Measurements from ENCODE around the gene DPH2.

Gene DPH2

DNA sequence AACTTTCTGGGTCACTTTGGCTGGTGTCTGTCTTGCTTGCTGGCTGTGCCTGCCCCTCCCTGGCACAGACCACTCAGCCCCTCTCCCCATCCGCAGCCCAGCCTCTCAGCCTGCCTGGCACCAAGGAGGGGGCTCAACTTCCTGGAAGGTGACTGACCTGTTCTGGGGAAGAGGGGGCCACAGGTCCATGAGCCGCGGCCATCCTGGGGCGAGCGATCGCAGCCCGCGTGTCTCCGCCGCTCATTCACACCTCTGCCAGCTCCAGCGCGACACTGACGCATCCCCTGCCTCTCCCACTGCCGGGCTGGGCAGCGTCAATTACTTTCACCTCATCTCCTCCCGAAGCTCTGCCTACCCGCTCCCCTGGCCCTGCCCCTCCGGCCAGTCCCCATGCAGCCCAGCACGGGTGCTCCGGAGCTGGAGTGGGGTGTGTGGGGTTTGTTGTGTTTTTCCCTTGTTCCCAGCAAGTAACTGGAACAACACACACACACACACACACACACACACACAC is 47.1 kb downstream of the DPH2 start:
- no peak overlapping the region for H2AFZ ChIP-seq (ENCODE audit: insufficient read depth, low read length, poor library complexity)
- peaks cover 7% of the 10 kb centered on the region for H3K9me3 ChIP-seq (ENCODE audit: insufficient read depth, low read depth, low read length)
- no peak overlapping the region for H3K4ac ChIP-seq (ENCODE audit: low read depth, low read length)
- no peaks in the 10 kb centered on the region for H3K4me1 ChIP-seq (ENCODE audit: control insufficient read depth in 1 of 2, insufficient read depth in 2 of 2, low read length in 2 of 2)
- no peak overlapping the region for H2BK120ac ChIP-seq (ENCODE audit: insufficient read depth, low read length, poor library complexity)
- H3K4me3 ChIP-seq (ENCODE audit: low read depth, low read length): no peak overlapping the region
- H3K79me2 ChIP-seq (ENCODE audit: control insufficient read depth, insufficient read depth, low read length, poor library complexity): no peaks in the 10 kb centered on the region
- no peak overlapping the region for H3K23ac ChIP-seq (ENCODE audit: low read length)
- no peaks in the 10 kb centered on the region for H3K27me3 ChIP-seq (ENCODE audit: insufficient read depth, low read length)
- no peak overlapping the region for H2BK5ac ChIP-seq (ENCODE audit: low read depth, low read length, poor library complexity)
- no peak overlapping the region for H4K8ac ChIP-seq (ENCODE audit: low read depth, low read length)
- H3K9ac ChIP-seq (ENCODE audit: low read length): no peak overlapping the region
- no peak overlapping the region for H3K14ac ChIP-seq (ENCODE audit: low read length)
- no peak overlapping the region for H3K27ac ChIP-seq (ENCODE audit: low read depth, low read length)
- no peak overlapping the region for H3K4me2 ChIP-seq (ENCODE audit: low read length)
- no CpG with 5 or more reads among the region's 20 CpGs for WGBS (ENCODE audit: extremely low coverage, insufficient coverage, insufficient read length)
- DNase-seq: no peak
- H4K91ac ChIP-seq (ENCODE audit: low read depth, low read length): no peak overlapping the region
- H4K12ac ChIP-seq (ENCODE audit: low read depth, low read length): no peak overlapping the region
- no peak overlapping the region for H2AK5ac ChIP-seq (ENCODE audit: low read length)
- H3K79me1 ChIP-seq (ENCODE audit: low read length): no peaks in the 10 kb centered on the region
- no peak overlapping the region for H2BK12ac ChIP-seq (ENCODE audit: low read length)
- H3K18ac ChIP-seq (ENCODE audit: low read length): no peak overlapping the region
- no peaks in the 10 kb centered on the region for H3K36me3 ChIP-seq (ENCODE audit: control insufficient read depth in 1 of 2, insufficient read depth in 2 of 2, low read length in 2 of 2)

DNA sequence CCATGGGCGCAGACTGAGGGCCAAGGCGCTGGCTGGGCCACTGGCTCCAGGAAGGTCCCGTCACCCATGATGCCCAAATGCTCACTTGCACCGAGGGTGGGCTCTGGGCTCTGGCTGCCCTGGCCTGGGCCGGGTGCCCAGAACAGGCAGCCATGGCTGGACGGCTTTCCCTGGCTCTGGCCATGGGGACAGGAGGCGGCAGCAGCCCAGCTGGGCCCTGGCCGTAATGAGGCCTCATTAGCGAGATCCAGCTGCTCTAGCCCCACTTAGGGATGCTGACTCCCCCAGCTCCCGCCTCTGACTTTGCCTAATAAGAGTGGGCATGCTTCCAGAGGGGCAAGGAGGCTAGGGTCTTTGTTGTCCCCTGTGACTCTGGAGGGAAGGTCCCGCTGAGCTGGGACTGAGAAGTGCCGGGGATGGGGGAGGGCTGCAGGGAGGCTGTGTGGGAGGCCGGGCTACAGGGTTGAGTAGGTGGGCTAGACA is 49.7 kb downstream of the DPH2 start:
- no peak overlapping the region for H2AK5ac ChIP-seq (ENCODE audit: low read length)
- no peak overlapping the region for H3K4me2 ChIP-seq (ENCODE audit: low read length)
- H3K4me1 ChIP-seq (ENCODE audit: control insufficient read depth in 1 of 2, insufficient read depth in 2 of 2, low read length in 2 of 2): no peaks in the 10 kb centered on the region
- H2BK5ac ChIP-seq (ENCODE audit: low read depth, low read length, poor library complexity): no peak overlapping the region
- H3K36me3 ChIP-seq (ENCODE audit: control insufficient read depth in 1 of 2, insufficient read depth in 2 of 2, low read length in 2 of 2): no peaks in the 10 kb centered on the region
- no peak overlapping the region for H4K8ac ChIP-seq (ENCODE audit: low read depth, low read length)
- H3K27ac ChIP-seq (ENCODE audit: low read depth, low read length): no peak overlapping the region
- no peak overlapping the region for H4K91ac ChIP-seq (ENCODE audit: low read depth, low read length)
- no peaks in the 10 kb centered on the region for H3K79me2 ChIP-seq (ENCODE audit: control insufficient read depth, insufficient read depth, low read length, poor library complexity)
- no peak overlapping the region for H3K4me3 ChIP-seq (ENCODE audit: low read depth, low read length)
- no peak for DNase-seq
- H2AFZ ChIP-seq (ENCODE audit: insufficient read depth, low read length, poor library complexity): no peak overlapping the region
- H3K9me3 ChIP-seq (ENCODE audit: insufficient read depth, low read depth, low read length): peaks cover 3% of the 10 kb centered on the region
- H4K12ac ChIP-seq (ENCODE audit: low read depth, low read length): no peak overlapping the region
- no peaks in the 10 kb centered on the region for H3K27me3 ChIP-seq (ENCODE audit: insufficient read depth, low read length)
- no peak overlapping the region for H2BK120ac ChIP-seq (ENCODE audit: insufficient read depth, low read length, poor library complexity)
- no peak overlapping the region for H3K9ac ChIP-seq (ENCODE audit: low read length)
- H3K79me1 ChIP-seq (ENCODE audit: low read length): no peaks in the 10 kb centered on the region
- no CpG with 5 or more reads among the region's 13 CpGs for WGBS (ENCODE audit: extremely low coverage, insufficient coverage, insufficient read length)
- H3K23ac ChIP-seq (ENCODE audit: low read length): no peak overlapping the region
- no peak overlapping the region for H2BK12ac ChIP-seq (ENCODE audit: low read length)
- no peak overlapping the region for H3K14ac ChIP-seq (ENCODE audit: low read length)
- no peak overlapping the region for H3K4ac ChIP-seq (ENCODE audit: low read depth, low read length)
- H3K18ac ChIP-seq (ENCODE audit: low read length): no peak overlapping the region

DNA sequence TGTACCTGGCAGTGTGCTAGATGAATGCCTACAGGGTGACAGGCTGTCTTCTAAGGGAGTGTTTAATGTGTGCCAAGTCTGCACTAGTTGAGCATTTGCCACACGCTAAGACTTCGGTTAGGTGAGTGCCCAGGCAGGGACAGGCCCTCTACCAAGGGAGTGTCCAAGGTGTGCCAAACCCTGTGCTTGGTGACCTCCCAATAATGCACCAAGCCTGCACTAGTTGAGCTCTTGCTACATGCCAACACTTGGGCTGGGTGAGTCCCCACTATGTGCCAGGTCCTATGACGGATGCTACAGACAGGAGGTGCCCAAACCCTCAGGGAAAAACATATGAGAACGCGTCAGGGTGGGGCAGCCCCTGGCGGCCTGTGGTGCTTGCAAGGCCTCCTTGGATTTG is 50.7 kb downstream of the DPH2 start:
- no peak overlapping the region for H3K18ac ChIP-seq (ENCODE audit: low read length)
- H4K12ac ChIP-seq (ENCODE audit: low read depth, low read length): no peak overlapping the region
- no peak overlapping the region for H2AK5ac ChIP-seq (ENCODE audit: low read length)
- no peak overlapping the region for H3K14ac ChIP-seq (ENCODE audit: low read length)
- no peaks in the 10 kb centered on the region for H3K4me1 ChIP-seq (ENCODE audit: control insufficient read depth in 1 of 2, insufficient read depth in 2 of 2, low read length in 2 of 2)
- H3K4ac ChIP-seq (ENCODE audit: low read depth, low read length): no peak overlapping the region
- H3K4me2 ChIP-seq (ENCODE audit: low read length): no peak overlapping the region
- WGBS (ENCODE audit: extremely low coverage, insufficient coverage, insufficient read length): no CpG with 5 or more reads among the region's 6 CpGs
- no peaks in the 10 kb centered on the region for H3K79me2 ChIP-seq (ENCODE audit: control insufficient read depth, insufficient read depth, low read length, poor library complexity)
- H3K36me3 ChIP-seq (ENCODE audit: control insufficient read depth in 1 of 2, insufficient read depth in 2 of 2, low read length in 2 of 2): no peaks in the 10 kb centered on the region
- H2AFZ ChIP-seq (ENCODE audit: insufficient read depth, low read length, poor library complexity): no peak overlapping the region
- no peak overlapping the region for H4K91ac ChIP-seq (ENCODE audit: low read depth, low read length)
- no peak overlapping the region for H3K9ac ChIP-seq (ENCODE audit: low read length)
- H3K23ac ChIP-seq (ENCODE audit: low read length): no peak overlapping the region
- H2BK120ac ChIP-seq (ENCODE audit: insufficient read depth, low read length, poor library complexity): no peak overlapping the region
- H3K27ac ChIP-seq (ENCODE audit: low read depth, low read length): no peak overlapping the region
- no peak for DNase-seq
- H2BK12ac ChIP-seq (ENCODE audit: low read length): no peak overlapping the region
- no peak overlapping the region for H4K8ac ChIP-seq (ENCODE audit: low read depth, low read length)
- no peak overlapping the region for H2BK5ac ChIP-seq (ENCODE audit: low read depth, low read length, poor library complexity)
- H3K27me3 ChIP-seq (ENCODE audit: insufficient read depth, low read length): no peaks in the 10 kb centered on the region
- no peaks in the 10 kb centered on the region for H3K79me1 ChIP-seq (ENCODE audit: low read length)
- H3K4me3 ChIP-seq (ENCODE audit: low read depth, low read length): no peak overlapping the region
- peaks cover 3% of the 10 kb centered on the region for H3K9me3 ChIP-seq (ENCODE audit: insufficient read depth, low read depth, low read length)

DNA sequence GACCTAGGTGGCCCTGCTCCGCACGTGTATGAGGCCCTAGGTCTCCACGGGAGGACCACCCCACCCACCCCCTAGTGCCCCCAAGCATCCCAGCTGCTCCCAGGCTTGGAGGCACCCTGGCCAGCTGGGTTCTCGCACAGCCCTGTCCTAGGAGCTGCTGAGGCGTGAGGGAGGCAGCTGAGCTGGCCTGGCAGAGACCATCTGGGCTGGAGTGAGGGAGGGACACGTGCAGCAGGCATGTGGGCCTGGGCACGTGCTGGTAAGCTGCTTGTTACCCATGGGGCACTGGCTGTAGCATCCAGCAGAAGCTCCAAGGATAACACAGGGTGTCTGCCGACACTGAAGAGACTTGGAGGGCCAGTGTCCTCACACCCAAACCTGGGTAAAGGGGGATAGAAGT is 51.3 kb downstream of the DPH2 start:
- H3K4me2 ChIP-seq (ENCODE audit: low read length): no peak overlapping the region
- no peak overlapping the region for H2AK5ac ChIP-seq (ENCODE audit: low read length)
- H4K8ac ChIP-seq (ENCODE audit: low read depth, low read length): no peak overlapping the region
- H2BK120ac ChIP-seq (ENCODE audit: insufficient read depth, low read length, poor library complexity): no peak overlapping the region
- H2BK5ac ChIP-seq (ENCODE audit: low read depth, low read length, poor library complexity): no peak overlapping the region
- no peak for DNase-seq
- no peak overlapping the region for H3K14ac ChIP-seq (ENCODE audit: low read length)
- H3K4ac ChIP-seq (ENCODE audit: low read depth, low read length): no peak overlapping the region
- no peak overlapping the region for H4K91ac ChIP-seq (ENCODE audit: low read depth, low read length)
- H3K4me3 ChIP-seq (ENCODE audit: low read depth, low read length): peak overlapping the region; percentile 39
- H3K79me2 ChIP-seq (ENCODE audit: control insufficient read depth, insufficient read depth, low read length, poor library complexity): no peaks in the 10 kb centered on the region
- no peak overlapping the region for H3K23ac ChIP-seq (ENCODE audit: low read length)
- H3K9ac ChIP-seq (ENCODE audit: low read length): no peak overlapping the region
- peaks cover 3% of the 10 kb centered on the region for H3K9me3 ChIP-seq (ENCODE audit: insufficient read depth, low read depth, low read length)
- no peaks in the 10 kb centered on the region for H3K36me3 ChIP-seq (ENCODE audit: control insufficient read depth in 1 of 2, insufficient read depth in 2 of 2, low read length in 2 of 2)
- no peaks in the 10 kb centered on the region for H3K79me1 ChIP-seq (ENCODE audit: low read length)
- no peak overlapping the region for H3K18ac ChIP-seq (ENCODE audit: low read length)
- no peak overlapping the region for H2BK12ac ChIP-seq (ENCODE audit: low read length)
- H3K27me3 ChIP-seq (ENCODE audit: insufficient read depth, low read length): no peaks in the 10 kb centered on the region
- no CpG with 5 or more reads among the region's 8 CpGs for WGBS (ENCODE audit: extremely low coverage, insufficient coverage, insufficient read length)
- H2AFZ ChIP-seq (ENCODE audit: insufficient read depth, low read length, poor library complexity): no peak overlapping the region
- no peak overlapping the region for H4K12ac ChIP-seq (ENCODE audit: low read depth, low read length)
- no peak overlapping the region for H3K27ac ChIP-seq (ENCODE audit: low read depth, low read length)
- no peaks in the 10 kb centered on the region for H3K4me1 ChIP-seq (ENCODE audit: control insufficient read depth in 1 of 2, insufficient read depth in 2 of 2, low read length in 2 of 2)

Measured in trophoblast cell (in vitro differentiated cells and primary cell).